HUES48 (cell line): ENCODE data around the gene GARS1.
"Not testable (repeated sequence)": the region's sequence is repeated elsewhere in the genome, so short reads cannot be mapped to it uniquely, and the experiment has no call there.

ENCODE experiments used
- H3K27ac ChIP-seq: one replicate; pipeline ENCODE4 v1.7.0; 2013; ENCODE audit warnings: low read depth, low read length, inconsistent platforms
- H3K27me3 ChIP-seq: 2 replicates; pipeline ENCODE4 v1.6.1; 2013; ENCODE audit warnings: mild to moderate bottlenecking, low read length; ENCODE audit not compliant: control insufficient read depth, insufficient read depth
- H3K36me3 ChIP-seq: 2 replicates; pipeline ENCODE4 v1.6.1; 2013; ENCODE audit warnings: low read length; ENCODE audit not compliant: control insufficient read depth, insufficient read depth
- H3K4me1 ChIP-seq: 2 replicates; pipeline ENCODE4 v1.6.1; 2013; ENCODE audit warnings: mild to moderate bottlenecking, low read length; ENCODE audit not compliant: control insufficient read depth, insufficient read depth
- H3K4me3 ChIP-seq: 2 replicates; pipeline ENCODE4 v1.5.1; 2013; ENCODE audit warnings: mild to moderate bottlenecking, low read depth, low read length
- H3K9ac ChIP-seq: 2 replicates; pipeline ENCODE4 v1.6.1; 2013; ENCODE audit warnings: mild to moderate bottlenecking, low read depth, low read length, moderate library complexity
- H3K9me3 ChIP-seq: 2 replicates; pipeline ENCODE4 v1.6.1; 2013; ENCODE audit warnings: low read length; ENCODE audit not compliant: control insufficient read depth, insufficient read depth

The GARS1 gene

DNA sequence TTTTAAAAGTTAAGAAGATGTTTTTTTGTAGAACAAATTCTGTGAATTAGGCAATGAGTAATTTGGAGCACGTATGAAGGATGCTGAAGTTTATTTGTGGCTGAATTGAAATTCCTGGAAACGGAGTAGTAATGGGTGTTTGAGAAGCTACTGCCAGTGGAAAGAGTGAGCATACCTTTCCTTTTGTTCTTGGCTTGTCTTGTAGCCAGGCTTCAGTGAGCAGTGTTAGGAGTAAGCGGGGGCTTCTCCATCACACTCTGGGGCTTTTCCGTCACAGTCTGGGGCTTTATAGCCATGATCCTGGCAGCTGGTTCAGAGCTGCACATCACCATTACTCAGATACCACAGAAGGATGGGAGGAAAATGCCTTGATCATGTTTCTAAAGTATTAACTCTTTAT, 32.3 kb downstream of the GARS1 start:
- H3K36me3 ChIP-seq, result peaks cover 95% of the 10 kb centered on the region
- no peaks in the 10 kb centered on the region for H3K27me3 ChIP-seq
- no peak overlapping the region for H3K4me3 ChIP-seq
- no peaks in the 10 kb centered on the region for H3K9me3 ChIP-seq
- H3K27ac ChIP-seq, result no peak overlapping the region
- no peaks in the 10 kb centered on the region for H3K4me1 ChIP-seq
- H3K9ac ChIP-seq, result no peak overlapping the region

DNA sequence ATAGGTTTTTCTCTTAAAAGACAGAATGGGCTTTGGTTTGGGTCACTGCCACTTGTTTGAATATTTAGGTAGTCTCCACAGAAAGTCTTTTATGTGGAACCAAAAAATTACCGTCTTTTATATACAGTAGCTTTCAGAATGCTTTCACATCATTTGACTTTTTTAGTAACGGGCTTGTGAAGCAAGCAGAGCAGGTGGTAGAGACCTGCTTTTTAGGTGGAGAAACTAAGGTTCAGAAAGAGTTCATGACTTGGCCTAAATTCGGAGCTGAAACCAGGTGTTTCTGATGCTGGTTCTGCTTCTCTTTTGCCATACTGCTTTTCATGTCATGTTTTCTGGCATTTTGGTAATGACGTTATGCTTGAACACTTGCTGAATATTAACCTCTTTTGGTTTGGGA, 36.3 kb downstream of the GARS1 start:
- no peak overlapping the region for H3K9ac ChIP-seq
- no peaks in the 10 kb centered on the region for H3K4me1 ChIP-seq
- no peaks in the 10 kb centered on the region for H3K27me3 ChIP-seq
- H3K27ac ChIP-seq, result no peak overlapping the region
- no peak overlapping the region for H3K4me3 ChIP-seq
- peaks cover 99% of the 10 kb centered on the region for H3K36me3 ChIP-seq
- no peaks in the 10 kb centered on the region for H3K9me3 ChIP-seq

DNA sequence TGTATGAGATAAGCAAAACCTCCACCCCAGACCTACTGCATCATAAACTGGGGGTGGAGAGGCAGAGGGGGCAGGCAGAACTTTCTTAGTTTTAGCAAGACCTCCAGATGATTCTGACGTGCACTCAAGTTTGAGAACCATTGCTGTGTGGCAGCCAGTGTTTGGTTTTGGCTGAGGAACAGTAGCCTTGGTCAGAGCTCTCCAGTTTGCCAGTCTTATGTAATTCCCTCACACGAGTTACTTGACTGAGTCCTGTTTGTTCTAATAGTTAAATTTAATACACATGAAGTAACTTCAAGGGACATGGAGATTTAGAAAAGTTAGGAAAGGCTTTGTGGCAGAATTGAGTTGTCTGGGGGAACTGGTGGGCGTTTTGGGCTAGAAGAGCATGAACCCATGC, 38.5 kb downstream of the GARS1 start:
- H3K9me3 ChIP-seq, result no peaks in the 10 kb centered on the region
- H3K27me3 ChIP-seq, result no peaks in the 10 kb centered on the region
- H3K36me3 ChIP-seq, result peaks cover 79% of the 10 kb centered on the region
- H3K4me3 ChIP-seq, result no peak overlapping the region
- H3K27ac ChIP-seq, result no peak overlapping the region
- H3K9ac ChIP-seq, result no peak overlapping the region
- H3K4me1 ChIP-seq, result no peaks in the 10 kb centered on the region

DNA sequence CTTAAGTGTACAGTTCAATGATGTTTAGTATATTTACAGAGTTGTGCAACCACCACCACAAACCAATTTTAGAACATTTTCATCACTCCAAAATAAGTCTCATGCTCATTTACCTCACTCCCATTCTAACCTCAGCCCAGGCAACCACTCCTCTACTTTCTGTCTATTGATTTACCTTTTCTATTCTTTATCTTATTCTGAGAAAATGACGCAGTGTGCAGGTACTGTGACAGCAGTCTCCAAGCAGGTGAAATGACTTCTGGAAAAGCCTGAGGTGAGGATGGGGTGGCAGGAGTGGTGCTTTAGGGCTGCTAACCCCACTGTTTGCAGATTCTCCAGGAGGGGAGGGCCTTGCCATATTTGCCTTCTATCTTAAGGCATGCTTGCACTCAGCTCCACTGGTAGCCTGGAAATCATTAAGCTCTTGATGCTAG, 39.5 kb downstream of the GARS1 start:
- H3K9me3 ChIP-seq, result no peaks in the 10 kb centered on the region
- H3K9ac ChIP-seq, result no peak overlapping the region
- peaks cover 69% of the 10 kb centered on the region for H3K36me3 ChIP-seq
- H3K27me3 ChIP-seq, result no peaks in the 10 kb centered on the region
- H3K27ac ChIP-seq, result no peak overlapping the region
- H3K4me1 ChIP-seq, result no peaks in the 10 kb centered on the region
- H3K4me3 ChIP-seq, result no peak overlapping the region

DNA sequence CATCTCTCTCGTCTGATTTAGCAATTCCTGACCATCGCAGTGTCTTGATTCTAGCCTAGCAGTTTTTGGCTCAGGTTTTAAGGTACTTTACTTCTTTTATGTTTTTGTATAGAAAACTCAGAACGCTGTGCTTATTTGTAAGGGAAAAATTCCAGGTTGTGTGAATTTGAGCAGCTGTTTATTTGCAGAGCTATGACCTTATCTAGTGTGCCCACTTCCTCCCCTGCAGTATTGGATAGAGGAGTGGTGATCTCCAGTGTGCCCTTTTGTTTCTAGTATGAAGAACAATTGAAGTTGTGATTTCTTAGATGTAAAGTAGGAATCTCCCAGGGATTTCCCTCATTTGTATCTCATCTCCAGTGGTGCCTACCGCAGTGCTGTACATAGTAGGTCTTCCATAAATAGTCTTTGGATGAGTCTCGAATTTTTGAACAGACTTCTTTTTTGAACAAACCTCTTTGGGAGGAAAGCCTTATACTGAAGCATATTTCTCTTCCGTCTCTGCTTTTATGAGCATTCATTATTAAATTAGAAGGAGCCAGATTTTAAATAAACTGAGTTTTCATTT, 40.0 kb downstream of the GARS1 start:
- Histone ChIP-seq H3K27me3 (no peaks in the 10 kb centered on the region), H3K4me3 (no peak overlapping the region), H3K27ac (no peak overlapping the region), H3K9ac (no peak overlapping the region), H3K9me3 (no peaks in the 10 kb centered on the region), H3K4me1 (no peaks in the 10 kb centered on the region), H3K36me3 (peaks cover 64% of the 10 kb centered on the region)

DNA sequence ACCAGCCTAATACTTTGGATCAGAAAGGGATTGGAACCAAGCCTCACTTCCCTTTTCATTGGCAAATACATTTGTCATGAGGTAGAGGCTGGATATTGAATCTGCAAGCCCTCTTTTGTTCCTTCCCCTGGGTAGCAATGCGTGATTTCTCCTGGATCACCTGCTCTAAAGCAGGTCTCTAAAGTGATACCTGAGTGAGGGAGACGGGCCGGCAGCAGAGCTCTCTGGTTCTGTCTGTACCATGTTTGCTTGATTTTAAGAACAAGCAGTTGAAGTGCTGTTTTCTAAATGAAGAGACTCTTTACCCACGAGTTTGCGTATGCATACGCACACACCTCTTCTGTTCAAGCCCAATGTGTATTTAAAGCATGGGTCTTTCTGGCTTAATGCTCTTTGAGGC, 41.1 kb downstream of the GARS1 start:
- Histone ChIP-seq H3K27me3 (no peaks in the 10 kb centered on the region), H3K27ac (no peak overlapping the region), H3K36me3 (peaks cover 53% of the 10 kb centered on the region), H3K9me3 (no peaks in the 10 kb centered on the region), H3K9ac (no peak overlapping the region), H3K4me1 (no peaks in the 10 kb centered on the region), H3K4me3 (no peak overlapping the region)

DNA sequence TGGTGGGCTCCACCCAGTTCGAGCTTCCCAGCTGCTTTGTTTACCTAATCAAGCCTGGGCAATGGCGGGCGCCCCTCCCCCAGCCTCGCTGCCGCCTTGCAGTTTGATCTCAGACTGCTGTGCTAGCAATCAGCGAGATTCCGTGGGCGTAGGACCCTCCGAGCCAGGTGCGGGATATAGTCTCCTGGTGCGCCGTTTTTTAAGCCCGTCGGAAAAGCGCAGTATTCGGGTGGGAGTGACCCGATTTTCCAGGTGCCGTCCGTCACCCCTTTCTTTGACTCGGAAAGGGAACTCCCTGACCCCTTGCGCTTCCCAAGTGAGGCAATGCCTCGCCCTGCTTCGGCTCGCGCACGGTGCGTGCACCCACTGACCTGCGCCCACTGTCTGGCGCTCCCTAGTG, 47.6 kb downstream of the GARS1 start:
- Histone ChIP-seq H3K4me3 (peak overlapping the region; percentile 62; the same call in 1 of the 2 replicates), H3K4me1 (peaks cover 14% of the 10 kb centered on the region), H3K9ac (peak overlapping the region; percentile 61; the same call in 1 of the 2 replicates), H3K36me3 (peaks cover 11% of the 10 kb centered on the region; the same call in 1 of the 2 replicates)
- not testable (repeated sequence) for H3K27me3 ChIP-seq, H3K9me3 ChIP-seq, H3K27ac ChIP-seq

DNA sequence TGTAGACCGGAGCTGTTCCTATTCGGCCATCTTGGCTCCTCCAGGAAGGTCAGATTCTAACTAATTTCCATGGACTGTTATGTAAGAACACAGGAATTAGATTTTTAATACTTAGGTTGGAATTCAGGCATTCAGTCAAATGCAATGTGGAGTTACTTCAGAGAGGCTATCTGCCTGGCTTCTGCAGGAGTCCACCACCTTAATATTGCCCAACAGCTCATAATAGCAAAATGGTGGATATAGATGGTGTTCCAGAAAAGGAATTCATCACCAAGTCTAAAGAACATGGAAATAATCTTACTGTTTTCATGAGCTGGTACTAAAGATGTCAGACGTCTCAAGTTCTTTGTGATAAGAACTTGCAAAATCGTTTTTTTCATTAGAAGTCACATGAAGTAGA, 48.1 kb downstream of the GARS1 start:
- peak overlapping the region; percentile 54 for H3K27ac ChIP-seq
- H3K9me3 ChIP-seq, result no peaks in the 10 kb centered on the region
- H3K27me3 ChIP-seq, result no peaks in the 10 kb centered on the region
- peaks cover 11% of the 10 kb centered on the region; the same call in 1 of the 2 replicates for H3K36me3 ChIP-seq
- H3K4me1 ChIP-seq, result peaks cover 14% of the 10 kb centered on the region
- peak overlapping the region; percentile 61 for H3K9ac ChIP-seq
- peak overlapping the region; percentile 62 for H3K4me3 ChIP-seq

DNA sequence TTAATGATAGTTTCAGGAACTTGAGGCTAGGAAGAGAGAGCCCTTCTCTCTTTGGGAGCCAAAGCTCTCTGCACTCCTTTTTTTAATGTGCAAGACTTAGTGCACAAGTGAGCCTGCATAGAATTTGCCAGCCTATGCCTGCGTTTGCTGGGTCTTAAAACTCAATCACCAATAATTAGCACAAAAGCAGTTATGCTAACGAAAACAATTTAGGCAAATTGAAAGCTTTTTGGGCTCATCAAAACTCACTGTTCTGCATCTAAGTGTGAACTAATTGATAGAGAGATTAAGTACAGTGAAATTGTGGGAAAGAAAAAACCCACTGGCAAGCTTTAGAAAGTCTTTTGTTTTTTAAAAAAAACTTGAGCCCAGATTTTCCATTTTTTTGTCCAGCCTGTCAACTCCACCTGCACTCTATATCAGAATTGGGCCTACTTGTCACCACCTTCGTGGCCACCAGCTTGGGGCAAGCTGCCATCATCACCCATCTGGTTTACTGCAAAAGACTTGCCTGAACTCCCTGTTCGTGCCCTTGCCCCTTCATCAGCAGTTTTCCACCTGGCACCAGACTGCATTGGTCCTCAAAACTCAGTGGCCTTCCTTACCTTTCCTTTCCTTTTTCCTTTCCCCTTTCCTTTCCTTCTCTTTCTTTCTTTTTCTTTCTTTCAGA, 49.7 kb downstream of the GARS1 start:
- no peak overlapping the region for H3K27ac ChIP-seq
- no peaks in the 10 kb centered on the region for H3K27me3 ChIP-seq
- no peaks in the 10 kb centered on the region for H3K9me3 ChIP-seq
- peaks cover 14% of the 10 kb centered on the region for H3K4me1 ChIP-seq
- no peak overlapping the region for H3K9ac ChIP-seq
- H3K4me3 ChIP-seq, result no peak overlapping the region
- peaks cover 11% of the 10 kb centered on the region; the same call in 1 of the 2 replicates for H3K36me3 ChIP-seq

DNA sequence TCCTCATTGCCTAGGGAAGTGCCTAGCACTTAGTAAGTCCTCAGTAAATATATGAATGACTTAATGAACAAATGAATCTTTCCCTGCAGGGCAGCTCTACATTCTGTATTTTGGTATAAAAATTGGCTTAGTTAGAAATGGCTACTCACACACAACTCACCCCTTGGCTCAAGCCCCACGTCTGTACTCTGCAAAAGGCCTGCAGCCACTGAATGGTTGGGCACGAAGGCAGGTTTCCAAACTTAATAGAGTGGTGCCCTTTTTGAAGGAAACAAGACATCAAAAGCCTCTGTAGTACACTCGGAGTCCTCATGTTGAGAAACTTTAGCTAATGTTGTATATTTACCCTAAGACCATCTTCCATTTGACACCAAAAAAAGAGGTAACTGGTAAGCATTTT, 51.0 kb downstream of the GARS1 start:
- no peak overlapping the region for H3K9ac ChIP-seq
- no peak overlapping the region for H3K27ac ChIP-seq
- H3K27me3 ChIP-seq, result no peaks in the 10 kb centered on the region
- peaks cover 14% of the 10 kb centered on the region for H3K4me1 ChIP-seq
- peaks cover 11% of the 10 kb centered on the region; the same call in 1 of the 2 replicates for H3K36me3 ChIP-seq
- no peak overlapping the region for H3K4me3 ChIP-seq
- H3K9me3 ChIP-seq, result no peaks in the 10 kb centered on the region

DNA sequence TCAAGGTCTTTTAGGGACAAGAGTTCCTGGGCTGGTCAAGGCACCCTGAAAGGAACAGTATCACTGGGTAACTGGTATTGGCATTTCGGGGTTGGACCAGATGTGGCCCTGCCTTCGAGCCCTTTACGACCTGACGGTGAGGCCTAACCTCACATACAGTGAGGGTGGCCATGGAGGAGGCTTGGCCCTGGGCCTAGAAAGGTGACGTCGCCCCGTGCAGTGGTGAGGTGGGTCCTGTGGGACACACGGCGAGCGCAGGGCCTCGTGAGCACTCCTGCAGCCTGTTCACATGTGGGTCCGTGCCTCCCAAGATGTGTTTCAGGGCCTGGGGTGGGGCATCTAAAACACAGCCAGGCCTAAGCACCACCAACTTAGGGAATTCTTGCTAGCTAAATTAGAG, 51.5 kb downstream of the GARS1 start:
- Histone ChIP-seq H3K9me3 (no peaks in the 10 kb centered on the region), H3K27me3 (no peaks in the 10 kb centered on the region), H3K9ac (no peak overlapping the region), H3K4me1 (peaks cover 14% of the 10 kb centered on the region), H3K4me3 (no peak overlapping the region), H3K36me3 (peaks cover 11% of the 10 kb centered on the region; the same call in 1 of the 2 replicates), H3K27ac (no peak overlapping the region)
